PFSK-1 (cell line): ENCODE measurements around the gene PRSS48.

ENCODE experiments used
- FOXP2 ChIP-seq: optimal IDR thresholded peaks from 2 replicates; pipeline ENCODE3; 2011; ENCODE audit warnings: borderline replicate concordance, control low read depth, inconsistent platforms; ENCODE audit not compliant: insufficient read depth; ENCODE audit errors: extremely low read length, extremely low read depth
- POLR2AphosphoS5 ChIP-seq: IDR thresholded peaks from 2 replicates; pipeline ENCODE4 v1.6.1; 2012; ENCODE audit warnings: low read depth, mild to moderate bottlenecking, control low read depth, low read length, moderate library complexity
- SIN3A ChIP-seq: IDR thresholded peaks from 2 replicates; pipeline ENCODE4 v1.6.1; 2012; ENCODE audit warnings: mild to moderate bottlenecking, low read length, moderate library complexity, borderline replicate concordance; ENCODE audit not compliant: insufficient read depth
- TAF1 ChIP-seq: IDR thresholded peaks from 2 replicates; pipeline ENCODE4 v1.6.1; 2012; ENCODE audit warnings: low read length, control low read depth, borderline replicate concordance; ENCODE audit not compliant: insufficient read depth
- TF ChIP-seq, protein P1 (sequence below), 2 experiments: IDR thresholded peaks; 2 replicates each; pipeline versions ENCODE4 v1.6.1 to v1.8.0; 2011 to 2012; ENCODE audit warnings: low read depth in 2 of 2, low read length in 2 of 2, control low read depth in 1 of 2, inconsistent platforms in 1 of 2, mild to moderate bottlenecking in 1 of 2, moderate library complexity in 1 of 2; ENCODE audit not compliant: insufficient read depth in 1 of 2

PRSS48 gene

GRCh38 chr4:151263455-151263854, 13.5 kb upstream of the PRSS48 start:
- TF ChIP-seq, protein P1, sequence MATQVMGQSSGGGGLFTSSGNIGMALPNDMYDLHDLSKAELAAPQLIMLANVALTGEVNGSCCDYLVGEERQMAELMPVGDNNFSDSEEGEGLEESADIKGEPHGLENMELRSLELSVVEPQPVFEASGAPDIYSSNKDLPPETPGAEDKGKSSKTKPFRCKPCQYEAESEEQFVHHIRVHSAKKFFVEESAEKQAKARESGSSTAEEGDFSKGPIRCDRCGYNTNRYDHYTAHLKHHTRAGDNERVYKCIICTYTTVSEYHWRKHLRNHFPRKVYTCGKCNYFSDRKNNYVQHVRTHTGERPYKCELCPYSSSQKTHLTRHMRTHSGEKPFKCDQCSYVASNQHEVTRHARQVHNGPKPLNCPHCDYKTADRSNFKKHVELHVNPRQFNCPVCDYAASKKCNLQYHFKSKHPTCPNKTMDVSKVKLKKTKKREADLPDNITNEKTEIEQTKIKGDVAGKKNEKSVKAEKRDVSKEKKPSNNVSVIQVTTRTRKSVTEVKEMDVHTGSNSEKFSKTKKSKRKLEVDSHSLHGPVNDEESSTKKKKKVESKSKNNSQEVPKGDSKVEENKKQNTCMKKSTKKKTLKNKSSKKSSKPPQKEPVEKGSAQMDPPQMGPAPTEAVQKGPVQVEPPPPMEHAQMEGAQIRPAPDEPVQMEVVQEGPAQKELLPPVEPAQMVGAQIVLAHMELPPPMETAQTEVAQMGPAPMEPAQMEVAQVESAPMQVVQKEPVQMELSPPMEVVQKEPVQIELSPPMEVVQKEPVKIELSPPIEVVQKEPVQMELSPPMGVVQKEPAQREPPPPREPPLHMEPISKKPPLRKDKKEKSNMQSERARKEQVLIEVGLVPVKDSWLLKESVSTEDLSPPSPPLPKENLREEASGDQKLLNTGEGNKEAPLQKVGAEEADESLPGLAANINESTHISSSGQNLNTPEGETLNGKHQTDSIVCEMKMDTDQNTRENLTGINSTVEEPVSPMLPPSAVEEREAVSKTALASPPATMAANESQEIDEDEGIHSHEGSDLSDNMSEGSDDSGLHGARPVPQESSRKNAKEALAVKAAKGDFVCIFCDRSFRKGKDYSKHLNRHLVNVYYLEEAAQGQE (IDR thresholded peaks at IDR 0.05; ENCODE audit: insufficient read depth in 1 of 2, low read depth in 2 of 2, low read length in 2 of 2): no peak
- TF ChIP-seq SIN3A (no peak), FOXP2 (no peak), POLR2AphosphoS5 (no peak), TAF1 (no peak)

GRCh38 chr4:151266497-151266896, 10.5 kb upstream of the PRSS48 start:
- TF ChIP-seq, protein P1 (IDR thresholded peaks at IDR 0.05; ENCODE audit: insufficient read depth in 1 of 2, low read depth in 2 of 2, low read length in 2 of 2): no peak
- TF ChIP-seq POLR2AphosphoS5 (no peak), TAF1 (no peak), FOXP2 (no peak), SIN3A (no peak)

GRCh38 chr4:151267104-151267503, 9.9 kb upstream of the PRSS48 start:
- TF ChIP-seq TAF1: no peak
- no peak for TF ChIP-seq FOXP2
- TF ChIP-seq, protein P1 (IDR thresholded peaks at IDR 0.05; ENCODE audit: insufficient read depth in 1 of 2, low read depth in 2 of 2, low read length in 2 of 2): no peak
- TF ChIP-seq SIN3A: no peak
- TF ChIP-seq POLR2AphosphoS5: no peak

DNA sequence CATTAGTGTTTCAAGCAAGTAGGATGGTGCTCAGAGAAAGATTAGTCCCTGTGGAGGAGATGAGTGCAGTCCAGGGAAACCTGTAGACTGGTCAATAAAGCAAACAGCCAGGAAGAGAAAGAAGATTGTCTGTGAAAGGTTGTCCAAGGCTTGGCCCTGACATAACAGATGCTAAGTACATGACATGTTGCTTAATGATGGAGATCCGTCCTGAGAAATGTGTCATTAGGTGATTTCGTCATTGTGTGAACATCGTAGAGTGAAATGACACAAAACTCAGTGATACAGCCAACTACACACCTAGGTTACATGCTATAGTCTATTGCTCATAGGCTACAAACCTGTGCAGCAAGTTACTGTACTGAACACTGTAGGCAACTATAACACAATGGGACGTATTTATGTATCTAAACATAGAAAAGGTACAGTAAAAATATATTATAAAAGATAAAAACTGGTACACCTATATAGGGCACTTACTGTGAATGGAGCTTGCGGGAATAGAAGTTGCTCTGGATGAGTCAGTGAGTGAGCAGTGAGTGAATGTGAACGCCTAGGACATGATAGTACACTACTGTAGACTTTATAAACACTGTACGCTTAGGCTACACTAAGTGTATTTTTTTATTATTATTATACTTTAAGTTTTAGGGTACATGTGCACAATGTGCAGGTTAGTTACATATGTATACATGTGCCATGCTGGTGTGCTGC, 9.0 kb upstream of the PRSS48 start:
- TF ChIP-seq TAF1: no peak
- TF ChIP-seq SIN3A: no peak
- no peak for TF ChIP-seq FOXP2
- TF ChIP-seq, protein P1 (IDR thresholded peaks at IDR 0.05; ENCODE audit: insufficient read depth in 1 of 2, low read depth in 2 of 2, low read length in 2 of 2): no peak
- TF ChIP-seq POLR2AphosphoS5: no peak
